IPS-18c (cell line): ENCODE data around the gene SGO2.
"Not testable (repeated sequence)": the region's sequence is repeated elsewhere in the genome, so short reads cannot be mapped to it uniquely, and the experiment has no call there.

Experiments used
- H3K4me3 ChIP-seq: 2 replicates; pipeline ENCODE4 v1.7.0; 2013; ENCODE audit warnings: low read depth, mild to moderate bottlenecking, low read length, moderate library complexity; ENCODE audit not compliant: insufficient read depth
- H3K9me3 ChIP-seq: one replicate; pipeline ENCODE4 v1.6.1; 2013; ENCODE audit warnings: mild to moderate bottlenecking, low read length, moderate library complexity; ENCODE audit not compliant: control insufficient read depth, insufficient read depth

SGO2 gene

DNA sequence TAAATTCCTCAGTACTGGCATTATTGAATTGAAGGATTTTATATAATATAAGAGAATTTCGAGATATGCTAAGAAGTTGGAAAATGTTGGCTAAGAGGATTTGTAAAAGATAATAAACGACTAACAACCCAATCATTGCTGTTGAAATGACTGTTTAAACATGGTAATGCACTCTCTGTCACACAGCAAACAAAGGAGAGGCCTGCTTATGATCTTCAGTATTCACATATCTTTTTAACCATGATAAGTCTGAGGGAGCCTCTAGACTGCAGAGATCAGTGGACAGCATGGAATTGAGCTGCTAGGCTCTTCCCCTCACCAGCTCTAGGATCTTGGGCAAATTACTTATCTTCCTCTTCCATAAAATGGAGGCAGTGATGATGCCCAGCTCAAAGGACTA, 18.8 kb upstream of the SGO2 start:
- Histone ChIP-seq H3K4me3 (no peak overlapping the region), H3K9me3 (no peaks in the 10 kb centered on the region)

DNA sequence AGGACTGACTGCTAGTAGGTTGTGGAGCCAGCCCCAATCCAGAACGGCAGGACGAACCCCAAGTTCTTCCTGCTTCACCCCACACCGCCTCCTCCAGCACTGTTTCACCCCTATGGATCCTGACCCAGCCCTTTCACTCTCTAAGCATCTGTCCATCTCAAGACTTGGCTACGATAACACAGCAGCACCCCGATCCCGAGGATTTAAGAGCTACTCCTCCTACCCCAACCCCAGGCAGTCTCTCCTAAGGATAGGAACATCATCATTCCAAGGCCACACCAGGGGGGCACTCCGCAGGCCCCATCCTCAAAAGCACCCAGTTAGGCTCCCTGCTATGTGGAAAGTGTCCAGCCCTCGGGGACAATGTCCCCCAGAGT, 16.8 kb upstream of the SGO2 start:
- Histone ChIP-seq H3K4me3 (peak overlapping the region; percentile 56), H3K9me3 (no peaks in the 10 kb centered on the region)

DNA sequence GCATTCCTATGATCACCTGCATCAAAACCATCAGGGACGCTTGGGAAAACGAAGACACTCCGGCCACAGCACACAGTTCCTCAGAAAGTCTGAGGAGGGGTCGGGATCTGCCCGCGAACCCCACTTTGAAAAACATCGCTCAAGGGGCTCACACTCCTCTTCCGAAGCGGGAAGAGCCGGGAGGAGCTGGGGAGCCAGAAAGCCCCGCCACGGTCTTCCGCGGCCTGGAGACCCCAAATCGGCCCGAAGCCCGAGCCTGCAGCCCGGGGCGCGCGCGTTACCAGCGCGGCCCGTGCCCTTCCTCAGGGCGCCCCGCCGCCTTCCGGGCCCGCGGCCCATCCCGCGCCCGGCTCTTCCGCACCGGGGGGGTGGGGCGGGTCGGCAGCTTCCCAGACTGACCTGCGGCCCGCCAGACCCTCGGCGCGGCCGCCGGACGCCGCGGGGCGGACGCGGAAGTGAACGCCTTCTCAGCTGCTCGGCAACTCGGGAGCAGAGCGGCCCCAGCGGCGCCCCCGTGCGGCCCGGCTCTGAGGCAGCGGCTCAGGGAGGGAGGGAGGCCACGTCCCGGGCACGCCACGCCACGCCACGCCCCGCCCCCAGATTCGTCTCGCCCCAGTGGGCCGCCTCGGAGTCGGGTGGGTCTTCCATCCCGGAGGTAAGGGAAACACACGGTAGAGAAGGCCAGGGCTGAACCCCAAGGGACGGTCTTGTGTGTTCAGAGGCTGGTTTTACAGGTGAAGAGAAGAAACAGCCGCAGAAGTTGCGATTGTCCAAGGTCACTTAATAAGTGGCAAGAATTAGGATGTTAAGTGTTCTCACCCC, 16.2 kb upstream of the SGO2 start, which contains the start of gene KCTD18:
TSS of gene KCTD18 (minus strand) at position 457 of the 822 bp plus-strand sequence. CDS start 3,052 bp downstream, outside the sequence.
- H3K4me3 ChIP-seq, result peak within 1 kb of the TSS; percentile 56
- no peaks in the 10 kb centered on the region for H3K9me3 ChIP-seq

- H3K9me3 ChIP-seq, result no peaks in the 10 kb centered on the region
- no peak overlapping the region for H3K4me3 ChIP-seq
Observed at GRCh38 chr2:200515155-200515554, 10.9 kb upstream of the SGO2 start.

DNA sequence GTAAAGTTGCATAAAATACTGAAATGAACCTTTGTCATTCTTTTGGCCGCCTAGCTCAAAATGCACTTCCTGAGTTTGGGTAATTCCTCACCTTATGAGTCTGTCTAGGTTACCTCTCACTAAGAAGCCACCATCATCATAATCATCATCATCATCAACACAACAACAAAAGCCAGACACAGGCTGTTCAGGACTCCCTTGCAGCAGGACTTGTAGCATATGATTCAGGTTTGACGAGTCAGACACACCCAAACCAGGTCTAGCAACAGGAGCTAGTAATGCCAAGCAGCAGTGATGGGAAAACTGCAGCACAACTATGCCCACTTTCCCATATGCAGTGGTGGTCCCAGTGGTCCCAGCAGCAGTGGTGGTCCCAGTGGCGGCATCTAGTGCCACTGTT, 2.8 kb upstream of the SGO2 start:
- H3K4me3 ChIP-seq, result no peak overlapping the region
- no peaks in the 10 kb centered on the region for H3K9me3 ChIP-seq

- Histone ChIP-seq H3K4me3 (no peak overlapping the region), H3K9me3 (no peaks in the 10 kb centered on the region)
Observed at GRCh38 chr2:200523604-200524003, 2.4 kb upstream of the SGO2 start.

DNA sequence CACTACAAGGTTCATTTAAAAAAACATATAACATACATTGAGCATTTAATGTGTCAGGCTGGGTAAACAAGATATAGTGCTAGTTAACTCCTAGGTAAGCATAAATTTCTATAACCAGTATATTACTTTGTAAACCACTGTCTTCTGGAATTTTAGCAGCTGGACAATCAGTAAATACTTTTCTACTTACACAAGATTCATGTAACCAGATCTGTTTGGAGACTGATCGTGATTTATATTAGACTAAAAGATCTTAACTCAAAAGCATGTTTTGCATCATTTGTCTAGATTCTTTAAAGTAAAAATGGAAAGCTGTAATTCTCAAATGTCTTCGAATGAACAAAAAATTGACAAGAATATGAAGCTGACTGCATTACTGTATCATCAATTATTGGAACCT, 941 bp upstream of the SGO2 start:
- H3K4me3 ChIP-seq, result no peak overlapping the region
- no peaks in the 10 kb centered on the region for H3K9me3 ChIP-seq

DNA sequence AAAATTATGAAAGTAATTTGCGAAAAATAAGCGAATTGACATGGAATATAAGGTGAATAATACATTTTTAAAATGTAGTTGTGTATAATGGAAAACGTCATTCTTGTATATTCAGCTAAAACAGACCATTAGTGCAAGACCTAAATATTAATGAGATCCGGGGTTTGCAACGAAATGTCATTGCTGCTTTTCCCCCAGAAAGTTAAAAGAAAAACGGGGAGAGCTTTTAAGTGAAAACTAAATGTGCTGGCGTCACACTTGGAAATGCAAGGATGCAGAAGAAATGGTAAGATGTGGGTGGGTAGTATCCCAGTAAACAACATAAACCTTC, 491 bp upstream of the SGO2 start:
- no peaks in the 10 kb centered on the region for H3K9me3 ChIP-seq

GRCh38 chr2:200528228-200528627, 2.2 kb downstream of the SGO2 start:
- H3K9me3 ChIP-seq, result no peaks in the 10 kb centered on the region
- H3K4me3 ChIP-seq, result no peak overlapping the region

More for the DNA sequence above, 491 bp upstream of the SGO2 start:
- H3K4me3 ChIP-seq, result peak overlapping the region; percentile 85

GRCh38 chr2:200533754-200534153, 7.7 kb downstream of the SGO2 start:
- no peaks in the 10 kb centered on the region for H3K9me3 ChIP-seq

DNA sequence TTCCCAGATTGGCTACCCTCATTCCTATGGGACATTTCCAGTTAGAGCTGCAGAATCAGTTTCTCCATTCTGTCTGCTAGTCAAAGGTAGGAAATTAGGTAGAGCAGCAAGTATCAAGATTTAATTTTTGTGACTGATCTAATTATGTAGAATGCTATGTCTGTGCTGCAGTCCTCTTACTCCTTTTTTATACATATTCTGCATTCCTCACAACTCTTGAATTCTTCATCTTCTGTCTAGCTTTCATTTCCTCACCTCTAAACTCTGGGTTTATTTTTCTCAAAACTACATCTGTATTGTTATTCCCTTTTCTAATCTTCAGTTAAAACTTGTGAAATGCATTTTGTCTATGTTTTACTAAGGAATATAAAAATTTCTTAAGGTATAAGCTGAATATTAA, 8.6 kb downstream of the SGO2 start:
- no peaks in the 10 kb centered on the region for H3K9me3 ChIP-seq
- no peak overlapping the region for H3K4me3 ChIP-seq

More at GRCh38 chr2:200533754-200534153, 7.7 kb downstream of the SGO2 start:
- H3K4me3 ChIP-seq, result no peak overlapping the region

GRCh38 chr2:200538139-200538538, 12.1 kb downstream of the SGO2 start:
- no peak overlapping the region for H3K4me3 ChIP-seq
- H3K9me3 ChIP-seq, result no peaks in the 10 kb centered on the region

DNA sequence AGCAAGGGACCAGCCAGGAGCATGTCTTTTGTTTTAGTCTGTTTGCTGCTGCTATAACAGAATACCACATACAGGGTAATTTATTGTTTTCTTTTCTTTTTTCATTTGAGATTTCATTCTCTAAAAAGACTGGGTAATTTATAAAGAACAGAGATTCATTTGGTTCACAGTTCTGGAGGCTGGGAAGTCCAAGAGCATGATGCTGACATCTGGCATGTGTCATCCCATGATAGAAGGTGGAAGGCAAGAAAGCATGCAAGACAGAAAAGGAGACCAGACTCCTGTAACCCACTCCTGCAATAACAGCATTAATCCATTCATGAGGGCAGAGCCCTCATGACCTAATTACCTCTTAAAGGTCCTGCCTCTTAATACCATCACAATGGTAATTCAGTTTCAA, 14.8 kb downstream of the SGO2 start:
- H3K9me3 ChIP-seq, result no peaks in the 10 kb centered on the region
- H3K4me3 ChIP-seq, result no peak overlapping the region

- H3K4me3 ChIP-seq, H3K9me3 ChIP-seq: not testable (repeated sequence)
Observed at GRCh38 chr2:200566596-200566995, 40.6 kb downstream of the SGO2 start.

DNA sequence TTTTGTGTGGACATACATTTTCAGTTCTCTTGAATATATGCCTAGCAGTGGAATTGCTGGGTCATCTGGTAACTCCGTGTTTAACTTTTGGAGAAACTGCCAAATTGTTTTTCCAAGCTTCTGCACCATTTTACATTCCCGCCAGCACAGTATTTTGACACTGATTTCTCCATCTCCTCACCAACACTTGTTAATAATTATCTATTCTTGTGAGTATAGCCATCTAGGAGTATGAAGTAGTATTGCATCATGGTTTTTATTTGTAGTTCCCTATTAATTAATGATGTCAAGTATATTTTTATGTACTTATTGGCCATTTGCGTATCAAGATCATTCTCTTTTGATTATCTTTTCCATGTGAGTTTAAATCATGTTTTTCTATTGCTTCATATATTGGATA, 41.9 kb downstream of the SGO2 start:
- Histone ChIP-seq H3K4me3 (no peak overlapping the region), H3K9me3 (peaks cover 2% of the 10 kb centered on the region)

DNA sequence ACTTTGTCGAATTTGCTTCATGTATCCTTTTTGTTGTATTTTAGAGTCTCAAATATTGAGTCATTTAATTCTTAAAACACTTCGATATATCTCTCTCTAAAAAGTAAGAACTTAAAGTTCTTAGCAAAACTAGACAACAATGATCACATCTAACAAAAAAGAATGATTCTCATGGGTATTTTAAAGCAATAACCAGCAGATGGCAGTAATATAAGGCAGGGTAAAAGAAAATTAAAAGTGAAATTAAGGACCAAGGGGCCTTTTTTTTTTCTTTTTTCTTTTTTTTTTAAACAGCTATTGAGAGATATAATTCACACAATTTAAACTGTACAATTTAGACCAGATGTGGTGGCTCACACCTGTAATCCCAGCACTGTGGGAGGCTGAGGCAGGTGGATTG, 50.0 kb downstream of the SGO2 start:
- no peak overlapping the region for H3K4me3 ChIP-seq

GRCh38 chr2:200577027-200577426, 51.0 kb downstream of the SGO2 start:
- Histone ChIP-seq H3K4me3 (no peak overlapping the region), H3K9me3 (no peaks in the 10 kb centered on the region)

More for the DNA sequence above, 50.0 kb downstream of the SGO2 start:
- H3K9me3 ChIP-seq, result no peaks in the 10 kb centered on the region

- no peak overlapping the region for H3K4me3 ChIP-seq
- no peaks in the 10 kb centered on the region for H3K9me3 ChIP-seq
Observed at GRCh38 chr2:200578778-200579177, 52.8 kb downstream of the SGO2 start.

GRCh38 chr2:200584639-200585038, 58.6 kb downstream of the SGO2 start:
- Histone ChIP-seq H3K9me3 (no peaks in the 10 kb centered on the region), H3K4me3 (no peak overlapping the region)
